SU-DHL-6 (cell line): ENCODE measurements around the gene RAI1.
"Not testable (repeated sequence)": the region's sequence is repeated elsewhere in the genome, so short reads cannot be mapped to it uniquely, and the experiment has no call there.

Source experiments
- H2AFZ ChIP-seq: fragments of 200-600 bp; sonication (generic); 2 replicates; pipeline ENCODE4 v1.6.1; 2014; ENCODE audit warnings: low read depth, mild to moderate bottlenecking, moderate library complexity, mixed read lengths, antibody characterized with exemption, low read length; ENCODE audit not compliant: severe bottlenecking
- H3F3A ChIP-seq: fragments of 200-600 bp; shearing (Covaris generic); 2 replicates; pipeline ENCODE4 v1.6.0; 2016; ENCODE audit warnings: antibody characterized with exemption, mild to moderate bottlenecking; ENCODE audit not compliant: insufficient read depth
- H3K27ac ChIP-seq: fragments of 200-600 bp; sonication (generic); 2 replicates; pipeline ENCODE4 v1.5.1; 2016; ENCODE audit warnings: low read depth, mild to moderate bottlenecking, low read length, moderate library complexity, mixed read lengths
- H3K27me3 ChIP-seq: fragments of 200-600 bp; sonication (generic), shearing (Covaris generic); 2 replicates; pipeline ENCODE4 v1.6.0; 2014; ENCODE audit warnings: mild to moderate bottlenecking, low read length
- H3K36me3 ChIP-seq: fragments of 200-600 bp; sonication (generic); 2 replicates; pipeline ENCODE4 v1.6.1; 2014; ENCODE audit warnings: mild to moderate bottlenecking, low read length, mixed read lengths
- H3K4me2 ChIP-seq: fragments of 300-600, 200-600 bp; shearing (Covaris generic), sonication (generic); 2 replicates; pipeline ENCODE4 v1.6.0; 2014; ENCODE audit warnings: low read length, low read depth, mild to moderate bottlenecking; ENCODE audit not compliant: poor library complexity, severe bottlenecking
- H3K4me3 ChIP-seq: fragments of 200-600 bp; sonication (generic); 2 replicates; pipeline ENCODE4 v1.5.1; 2014; ENCODE audit warnings: antibody characterized with exemption, low read length, mild to moderate bottlenecking, mixed read lengths; ENCODE audit not compliant: insufficient read depth, poor library complexity, severe bottlenecking
- H3K79me2 ChIP-seq: fragments of 200-600 bp; sonication (generic); 2 replicates; pipeline ENCODE4 v1.6.1; 2014; ENCODE audit warnings: mild to moderate bottlenecking, low read length, moderate library complexity; ENCODE audit not compliant: insufficient read depth
- H3K9ac ChIP-seq: fragments of 200-600 bp; sonication (generic); 2 replicates; pipeline ENCODE4 v1.7.0; 2014; ENCODE audit warnings: mild to moderate bottlenecking, low read length
- H3K9me2 ChIP-seq: fragments of 200-600 bp; sonication (generic); replicated peaks from 2 replicates; pipeline ENCODE4 v1.6.1; 2014; ENCODE audit warnings: low read length; ENCODE audit not compliant: insufficient read depth
- H3K9me3 ChIP-seq: fragments of 200-600 bp; sonication (generic); 2 replicates; pipeline ENCODE4 v1.6.1; 2014; ENCODE audit warnings: low read length, mixed read lengths; ENCODE audit not compliant: insufficient read depth
- H4K20me1 ChIP-seq: fragments of 200-600 bp; sonication (generic); 2 replicates; pipeline ENCODE4 v1.6.1; 2014; ENCODE audit warnings: low read depth, mild to moderate bottlenecking, antibody characterized with exemption, low read length, moderate library complexity, mixed read lengths
- CTCF ChIP-seq: fragments of 200-600 bp; sonication (generic); IDR thresholded peaks from one replicate; pipeline ENCODE4 v1.5.1; 2017; ENCODE audit warnings: antibody characterized with exemption, mild to moderate bottlenecking, low read length, moderate library complexity; ENCODE audit not compliant: insufficient read depth, poor library complexity, severe bottlenecking
- EZH2phosphoT487 ChIP-seq: fragments of 200-600 bp; sonication (generic), shearing (Covaris generic); conservative IDR thresholded peaks from 2 replicates; pipeline ENCODE4 v1.6.1; 2018; ENCODE audit warnings: mild to moderate bottlenecking, antibody characterized with exemption, low read length, moderate library complexity, mixed read lengths

The RAI1 gene

DNA sequence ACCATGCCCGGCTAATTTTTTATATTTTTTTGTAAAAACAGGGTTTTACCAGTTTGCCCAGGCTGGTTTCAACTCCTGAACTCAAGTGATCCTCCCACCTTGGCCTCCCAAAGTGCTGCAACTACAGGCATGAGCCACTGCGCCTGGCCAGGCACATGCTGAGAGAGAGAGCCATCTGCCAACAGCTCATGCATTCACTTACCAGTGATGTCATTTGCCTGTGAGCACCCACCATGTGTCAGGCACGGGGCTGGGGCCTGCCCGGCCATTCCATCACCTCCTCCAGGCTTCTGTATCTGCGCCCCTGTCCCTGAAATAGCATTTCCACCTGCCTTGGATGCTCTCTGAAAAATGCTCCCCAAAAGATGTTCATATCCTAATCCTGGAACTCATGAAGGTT lies 46.1 kb upstream of the RAI1 start:
- TF ChIP-seq EZH2phosphoT487: no peak
- TF ChIP-seq CTCF: no peak
- Histone ChIP-seq H3K79me2 (no peaks in the 10 kb centered on the region), H3K27me3 (no peaks in the 10 kb centered on the region)

GRCh38 chr17:17635537-17636271 lies 45.6 kb upstream of the RAI1 start:
- not testable (repeated sequence) for H3K9me3 ChIP-seq, H3K27ac ChIP-seq, H2AFZ ChIP-seq, H3F3A ChIP-seq, H3K4me2 ChIP-seq, H3K36me3 ChIP-seq, H4K20me1 ChIP-seq, H3K27me3 ChIP-seq, H3K79me2 ChIP-seq, H3K9ac ChIP-seq, H3K9me2 ChIP-seq, H3K4me3 ChIP-seq

More for the DNA sequence above, 46.1 kb upstream of the RAI1 start:
- Histone ChIP-seq H3K4me2 (no peak overlapping the region), H3K4me3 (no peak overlapping the region), H3K9ac (no peak overlapping the region), H4K20me1 (no peaks in the 10 kb centered on the region), H2AFZ (no peak overlapping the region), H3F3A (no peaks in the 10 kb centered on the region), H3K27ac (no peak overlapping the region), H3K9me2 (no peaks in the 10 kb centered on the region), H3K36me3 (no peaks in the 10 kb centered on the region), H3K9me3 (no peaks in the 10 kb centered on the region)

- Histone ChIP-seq H3F3A (no peaks in the 10 kb centered on the region), H3K4me2 (no peak overlapping the region), H3K9ac (no peak overlapping the region), H3K9me3 (no peaks in the 10 kb centered on the region), H2AFZ (no peak overlapping the region), H3K27ac (no peak overlapping the region), H4K20me1 (no peaks in the 10 kb centered on the region), H3K79me2 (no peaks in the 10 kb centered on the region), H3K4me3 (no peak overlapping the region), H3K9me2 (no peaks in the 10 kb centered on the region), H3K27me3 (no peaks in the 10 kb centered on the region), H3K36me3 (no peaks in the 10 kb centered on the region)
- TF ChIP-seq CTCF: no peak
- no peak for TF ChIP-seq EZH2phosphoT487
Measured at GRCh38 chr17:17636272-17636885, 44.9 kb upstream of the RAI1 start.

DNA sequence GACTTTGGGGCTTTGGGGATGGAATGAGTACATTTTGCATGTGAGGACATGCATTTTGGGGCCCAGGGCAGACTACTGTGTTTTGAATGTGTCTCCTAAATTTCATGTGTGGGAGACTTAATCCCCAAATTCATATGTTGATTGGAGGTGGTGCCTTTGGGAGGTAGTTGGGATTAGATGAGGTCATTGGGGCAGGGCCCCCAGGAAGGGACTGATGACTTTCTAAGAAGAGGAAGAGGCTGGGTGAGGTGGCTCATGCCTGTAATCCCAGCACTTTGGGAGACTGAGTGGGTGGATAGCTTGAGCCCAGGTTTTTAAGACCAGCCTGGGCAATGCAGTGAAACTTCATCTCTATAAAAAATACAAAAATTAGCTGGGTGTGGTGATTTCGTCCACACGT lies 42.8 kb upstream of the RAI1 start:
- no peak overlapping the region for H2AFZ ChIP-seq
- no peak overlapping the region for H3K27ac ChIP-seq
- no peak overlapping the region for H3K4me3 ChIP-seq
- no peaks in the 10 kb centered on the region for H3K9me2 ChIP-seq
- H3K4me2 ChIP-seq: no peak overlapping the region
- no peaks in the 10 kb centered on the region for H3K36me3 ChIP-seq
- no peaks in the 10 kb centered on the region for H3K79me2 ChIP-seq
- H3K9ac ChIP-seq: no peak overlapping the region
- H3F3A ChIP-seq: no peaks in the 10 kb centered on the region
- H3K27me3 ChIP-seq: no peaks in the 10 kb centered on the region
- H3K9me3 ChIP-seq: no peaks in the 10 kb centered on the region
- no peak for TF ChIP-seq EZH2phosphoT487
- no peak for TF ChIP-seq CTCF
- no peaks in the 10 kb centered on the region for H4K20me1 ChIP-seq

- not testable (repeated sequence) for H3K79me2 ChIP-seq, H3K9ac ChIP-seq, H3K36me3 ChIP-seq, H3K4me2 ChIP-seq, H3K27ac ChIP-seq, H3K9me2 ChIP-seq, H3K27me3 ChIP-seq, H4K20me1 ChIP-seq, H3K9me3 ChIP-seq, H3F3A ChIP-seq, H2AFZ ChIP-seq, H3K4me3 ChIP-seq
Measured at GRCh38 chr17:17639661-17640270, 41.5 kb upstream of the RAI1 start.
